Measurements from ENCODE around the gene ATF6.

Gene ATF6

GRCh38 chr1:161945306-161946060 lies 179.4 kb downstream of the ATF6 start:
- no peaks in the 10 kb centered on the region for H3K27me3 ChIP-seq (ENCODE audit: insufficient read depth, poor library complexity, severe bottlenecking)
- TF ChIP-seq CTCF (IDR thresholded peaks at IDR 0.05; ENCODE audit: poor library complexity, severe bottlenecking) = no peak
- no peaks in the 10 kb centered on the region for H3K4me1 ChIP-seq (ENCODE audit: insufficient read depth, poor library complexity, severe bottlenecking)
- no peak for ATAC-seq (ENCODE audit: low read depth)
- H3K9me3 ChIP-seq (ENCODE audit: severe bottlenecking) = no peaks in the 10 kb centered on the region
- no peak overlapping the region for H3K27ac ChIP-seq (ENCODE audit: poor library complexity, severe bottlenecking)
- DNase-seq (ENCODE audit: low spot score) = no peak
- no peaks in the 10 kb centered on the region for H3K36me3 ChIP-seq (ENCODE audit: low read depth)
- H3K4me3 ChIP-seq (ENCODE audit: severe bottlenecking) = no peak overlapping the region

GRCh38 chr1:161946071-161946987 lies 180.2 kb downstream of the ATF6 start:
- ATAC-seq (ENCODE audit: low read depth) = no peak
- Histone ChIP-seq H3K27me3 (ENCODE audit: insufficient read depth, poor library complexity, severe bottlenecking) (no peaks in the 10 kb centered on the region), H3K4me1 (ENCODE audit: insufficient read depth, poor library complexity, severe bottlenecking) (no peaks in the 10 kb centered on the region), H3K27ac (ENCODE audit: poor library complexity, severe bottlenecking) (no peak overlapping the region), H3K9me3 (ENCODE audit: severe bottlenecking) (no peaks in the 10 kb centered on the region), H3K36me3 (ENCODE audit: low read depth) (no peaks in the 10 kb centered on the region), H3K4me3 (ENCODE audit: severe bottlenecking) (no peak overlapping the region)
- TF ChIP-seq CTCF (IDR thresholded peaks at IDR 0.05; ENCODE audit: poor library complexity, severe bottlenecking) = no peak
- no peak for DNase-seq (ENCODE audit: low spot score)

GRCh38 chr1:161948435-161948834 lies 182.3 kb downstream of the ATF6 start:
- Histone ChIP-seq H3K4me3 (ENCODE audit: severe bottlenecking) (no peak overlapping the region), H3K27ac (ENCODE audit: poor library complexity, severe bottlenecking) (no peak overlapping the region), H3K4me1 (ENCODE audit: insufficient read depth, poor library complexity, severe bottlenecking) (no peaks in the 10 kb centered on the region), H3K9me3 (ENCODE audit: severe bottlenecking) (no peaks in the 10 kb centered on the region), H3K36me3 (ENCODE audit: low read depth) (no peaks in the 10 kb centered on the region), H3K27me3 (ENCODE audit: insufficient read depth, poor library complexity, severe bottlenecking) (no peaks in the 10 kb centered on the region)
- DNase-seq (ENCODE audit: low spot score) (no peak), ATAC-seq (ENCODE audit: low read depth) (no peak)
- no peak for TF ChIP-seq CTCF (IDR thresholded peaks at IDR 0.05; ENCODE audit: poor library complexity, severe bottlenecking)

- no peak for TF ChIP-seq CTCF (IDR thresholded peaks at IDR 0.05; ENCODE audit: poor library complexity, severe bottlenecking)
- H3K27me3 ChIP-seq (ENCODE audit: insufficient read depth, poor library complexity, severe bottlenecking) = no peaks in the 10 kb centered on the region
- no peaks in the 10 kb centered on the region for H3K4me1 ChIP-seq (ENCODE audit: insufficient read depth, poor library complexity, severe bottlenecking)
- no peak overlapping the region for H3K27ac ChIP-seq (ENCODE audit: poor library complexity, severe bottlenecking)
- no peak for ATAC-seq (ENCODE audit: low read depth)
- H3K4me3 ChIP-seq (ENCODE audit: severe bottlenecking) = no peak overlapping the region
- H3K9me3 ChIP-seq (ENCODE audit: severe bottlenecking) = no peaks in the 10 kb centered on the region
- no peaks in the 10 kb centered on the region for H3K36me3 ChIP-seq (ENCODE audit: low read depth)
- DNase-seq (ENCODE audit: low spot score) = no peak
These were observed 183.4 kb downstream of the ATF6 start for GRCh38 chr1:161949548-161949947.

All from RWPE2 (cell line).